ENCODE data around the gene ZBTB7C.

ZBTB7C gene

DNA sequence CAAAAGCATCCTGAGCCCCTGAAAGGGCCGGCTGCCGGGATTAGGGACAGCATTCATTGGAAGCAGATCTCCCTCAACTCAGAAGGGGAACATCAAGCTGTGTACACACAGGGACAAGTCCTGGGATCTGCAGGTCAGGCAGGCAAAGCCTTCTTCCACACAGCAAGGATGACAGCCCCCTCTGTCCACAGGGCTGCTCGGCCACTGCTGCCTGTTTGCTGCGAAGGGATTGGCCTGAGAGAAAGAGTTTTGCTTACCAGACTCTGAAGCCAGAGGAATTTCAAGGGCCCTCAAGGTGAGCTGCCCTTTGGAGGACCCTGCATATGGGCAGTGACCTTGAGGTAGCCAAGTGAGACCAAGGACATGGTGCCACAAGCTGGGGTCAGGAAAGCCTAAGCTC lies 11.1 kb downstream of the ZBTB7C start:
- H3K4me1 ChIP-seq (ENCODE audit: insufficient read depth, low read length): no peaks in the 10 kb centered on the region
- no peak overlapping the region for H3K27ac ChIP-seq (ENCODE audit: low read length)
- H3K27me3 ChIP-seq (ENCODE audit: insufficient read depth, low read length): peaks cover 13% of the 10 kb centered on the region; the same call in 1 of the 2 replicates
- H3K36me3 ChIP-seq (ENCODE audit: insufficient read depth, low read depth, low read length): no peaks in the 10 kb centered on the region
- H3K4me3 ChIP-seq (ENCODE audit: low read length): no peak overlapping the region
- no peak overlapping the region for H3K9ac ChIP-seq (ENCODE audit: low read depth, low read length)
- no peaks in the 10 kb centered on the region for H3K9me3 ChIP-seq (ENCODE audit: insufficient read depth, low read depth, low read length)

DNA sequence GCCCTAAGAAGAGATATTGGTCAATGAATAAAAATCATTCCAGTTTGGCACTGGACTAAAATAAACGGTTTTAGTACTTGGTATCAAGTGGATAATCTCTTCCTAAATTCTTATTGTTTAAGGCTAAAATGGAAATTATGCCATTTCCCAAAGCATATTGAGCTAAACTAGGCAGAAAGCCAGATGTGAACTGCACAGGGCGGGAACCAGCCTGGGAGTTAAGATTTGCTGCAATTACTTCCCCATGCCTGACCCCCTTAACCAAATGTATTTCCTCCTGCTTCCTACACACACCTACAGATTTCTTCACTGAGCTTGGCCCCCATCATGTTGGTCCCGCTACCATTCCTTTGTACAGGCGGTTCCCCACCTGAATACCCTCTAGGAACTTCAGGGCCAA lies 12.2 kb downstream of the ZBTB7C start:
- Histone ChIP-seq H3K9ac (ENCODE audit: low read depth, low read length) (no peak overlapping the region), H3K27ac (ENCODE audit: low read length) (no peak overlapping the region), H3K27me3 (ENCODE audit: insufficient read depth, low read length) (peaks cover 14% of the 10 kb centered on the region; the same call in 1 of the 2 replicates), H3K36me3 (ENCODE audit: insufficient read depth, low read depth, low read length) (no peaks in the 10 kb centered on the region), H3K4me3 (ENCODE audit: low read length) (no peak overlapping the region), H3K9me3 (ENCODE audit: insufficient read depth, low read depth, low read length) (no peaks in the 10 kb centered on the region), H3K4me1 (ENCODE audit: insufficient read depth, low read length) (no peaks in the 10 kb centered on the region)

DNA sequence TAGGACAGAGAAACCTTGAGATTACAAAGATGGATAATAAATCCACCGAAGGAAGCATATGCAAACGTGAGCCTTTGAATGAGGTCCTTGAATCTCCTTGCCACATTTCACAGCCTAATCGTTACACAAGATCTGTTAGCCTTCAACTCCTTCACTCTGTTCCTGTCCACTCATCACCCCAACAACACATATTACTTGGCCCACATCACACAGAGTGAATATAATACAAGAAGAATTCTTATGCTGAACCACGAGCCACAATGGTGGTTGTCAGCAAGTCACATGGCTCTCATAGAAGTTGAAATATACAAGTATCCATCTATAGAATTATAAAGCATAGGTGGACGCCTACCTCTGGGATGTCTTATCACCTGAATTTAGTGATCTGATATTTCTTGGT lies 12.6 kb downstream of the ZBTB7C start:
- H3K9ac ChIP-seq (ENCODE audit: low read depth, low read length): no peak overlapping the region
- H3K36me3 ChIP-seq (ENCODE audit: insufficient read depth, low read depth, low read length): no peaks in the 10 kb centered on the region
- H3K27me3 ChIP-seq (ENCODE audit: insufficient read depth, low read length): peaks cover 9% of the 10 kb centered on the region; the same call in 1 of the 2 replicates
- H3K9me3 ChIP-seq (ENCODE audit: insufficient read depth, low read depth, low read length): no peaks in the 10 kb centered on the region
- H3K27ac ChIP-seq (ENCODE audit: low read length): no peak overlapping the region
- no peaks in the 10 kb centered on the region for H3K4me1 ChIP-seq (ENCODE audit: insufficient read depth, low read length)
- no peak overlapping the region for H3K4me3 ChIP-seq (ENCODE audit: low read length)

DNA sequence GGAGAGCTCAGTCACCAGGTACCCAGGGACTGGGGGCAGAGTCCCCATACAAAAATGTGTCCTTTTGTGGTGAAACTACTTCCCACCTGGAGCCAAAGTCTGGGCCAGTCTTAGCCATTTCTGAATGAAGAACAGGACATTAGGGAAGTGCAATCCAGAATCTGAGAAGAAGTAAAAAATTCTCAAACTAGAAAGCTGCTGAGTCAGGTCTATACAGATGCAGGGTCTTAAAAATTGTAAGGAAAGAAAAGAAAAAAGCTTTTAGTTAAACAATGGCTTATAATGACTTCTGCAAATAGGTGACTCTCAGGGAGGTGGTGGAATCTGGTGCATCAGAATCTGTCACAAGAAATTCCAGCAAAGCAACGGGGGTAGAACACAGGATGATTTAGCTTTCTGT lies 13.5 kb downstream of the ZBTB7C start:
- Histone ChIP-seq H3K27ac (ENCODE audit: low read length) (no peak overlapping the region), H3K4me1 (ENCODE audit: insufficient read depth, low read length) (no peaks in the 10 kb centered on the region), H3K9ac (ENCODE audit: low read depth, low read length) (no peak overlapping the region), H3K36me3 (ENCODE audit: insufficient read depth, low read depth, low read length) (no peaks in the 10 kb centered on the region), H3K4me3 (ENCODE audit: low read length) (no peak overlapping the region), H3K27me3 (ENCODE audit: insufficient read depth, low read length) (peaks cover 9% of the 10 kb centered on the region; the same call in 1 of the 2 replicates), H3K9me3 (ENCODE audit: insufficient read depth, low read depth, low read length) (no peaks in the 10 kb centered on the region)

DNA sequence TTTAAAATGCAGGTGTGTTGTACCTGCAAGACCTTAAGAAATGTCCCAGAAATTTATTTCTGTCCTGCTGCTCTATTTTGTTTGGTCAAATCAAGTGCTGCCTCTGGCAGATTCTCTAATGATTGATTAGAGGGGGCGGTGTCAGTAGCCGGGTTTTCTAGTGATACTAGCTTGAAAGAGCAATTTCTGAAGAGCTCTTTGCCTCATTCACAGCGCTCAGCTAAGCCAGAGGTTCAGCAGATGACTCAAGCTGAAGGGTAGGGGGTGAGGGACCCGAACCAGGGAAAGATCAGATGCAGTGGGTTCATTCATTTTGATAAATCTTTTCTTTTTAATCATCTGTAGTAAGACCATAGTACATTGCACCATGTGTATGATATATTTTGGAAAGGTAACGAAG lies 15.0 kb downstream of the ZBTB7C start:
- Histone ChIP-seq H3K27ac (ENCODE audit: low read length) (no peak overlapping the region), H3K4me1 (ENCODE audit: insufficient read depth, low read length) (no peaks in the 10 kb centered on the region), H3K9me3 (ENCODE audit: insufficient read depth, low read depth, low read length) (no peaks in the 10 kb centered on the region), H3K36me3 (ENCODE audit: insufficient read depth, low read depth, low read length) (no peaks in the 10 kb centered on the region), H3K27me3 (ENCODE audit: insufficient read depth, low read length) (peaks cover 9% of the 10 kb centered on the region; the same call in 1 of the 2 replicates), H3K9ac (ENCODE audit: low read depth, low read length) (no peak overlapping the region), H3K4me3 (ENCODE audit: low read length) (no peak overlapping the region)

DNA sequence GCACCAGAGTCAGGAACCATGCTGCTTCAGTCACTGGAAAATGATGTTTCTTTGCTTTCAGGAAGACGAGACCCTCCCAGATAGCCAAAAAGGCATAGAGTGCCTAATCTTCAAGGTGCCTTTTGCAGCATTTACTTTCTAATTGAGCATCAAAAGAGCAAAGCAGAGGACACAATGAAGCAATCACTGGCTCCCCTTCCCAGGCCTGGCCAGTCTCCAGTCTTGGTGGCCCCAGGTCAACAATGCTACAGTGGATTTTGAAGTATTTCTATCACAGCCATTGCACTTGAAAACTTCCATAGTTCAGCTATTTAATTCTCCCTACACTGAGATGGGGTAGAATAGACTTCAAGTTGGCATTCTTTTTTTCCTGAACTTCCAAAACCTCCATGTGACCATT lies 15.4 kb downstream of the ZBTB7C start:
- peaks cover 9% of the 10 kb centered on the region; the same call in 1 of the 2 replicates for H3K27me3 ChIP-seq (ENCODE audit: insufficient read depth, low read length)
- no peaks in the 10 kb centered on the region for H3K9me3 ChIP-seq (ENCODE audit: insufficient read depth, low read depth, low read length)
- no peaks in the 10 kb centered on the region for H3K36me3 ChIP-seq (ENCODE audit: insufficient read depth, low read depth, low read length)
- no peak overlapping the region for H3K27ac ChIP-seq (ENCODE audit: low read length)
- no peak overlapping the region for H3K9ac ChIP-seq (ENCODE audit: low read depth, low read length)
- H3K4me1 ChIP-seq (ENCODE audit: insufficient read depth, low read length): no peaks in the 10 kb centered on the region
- H3K4me3 ChIP-seq (ENCODE audit: low read length): no peak overlapping the region

DNA sequence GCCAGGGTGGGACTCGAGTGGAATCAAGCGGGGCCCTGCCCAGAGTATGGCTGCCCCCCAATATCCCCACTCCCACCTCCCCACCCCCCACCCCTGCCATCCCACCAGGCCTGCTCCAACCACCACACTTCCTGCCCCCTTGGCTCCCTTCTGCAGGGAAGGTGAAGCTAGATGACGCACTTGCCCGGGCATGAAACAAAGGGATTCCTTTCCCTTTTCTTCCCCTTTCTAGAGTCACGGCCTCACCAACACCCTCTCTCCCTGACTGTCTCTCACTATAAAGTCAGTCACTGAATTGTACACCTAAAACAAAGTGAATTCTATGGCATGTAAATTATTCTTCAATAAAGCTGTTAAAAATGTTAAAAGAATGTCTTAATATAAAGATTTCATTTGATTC lies 16.0 kb downstream of the ZBTB7C start:
- H3K4me3 ChIP-seq (ENCODE audit: low read length): no peak overlapping the region
- H3K36me3 ChIP-seq (ENCODE audit: insufficient read depth, low read depth, low read length): no peaks in the 10 kb centered on the region
- H3K9me3 ChIP-seq (ENCODE audit: insufficient read depth, low read depth, low read length): no peaks in the 10 kb centered on the region
- no peak overlapping the region for H3K27ac ChIP-seq (ENCODE audit: low read length)
- H3K4me1 ChIP-seq (ENCODE audit: insufficient read depth, low read length): no peaks in the 10 kb centered on the region
- peaks cover 9% of the 10 kb centered on the region; the same call in 1 of the 2 replicates for H3K27me3 ChIP-seq (ENCODE audit: insufficient read depth, low read length)
- H3K9ac ChIP-seq (ENCODE audit: low read depth, low read length): no peak overlapping the region

DNA sequence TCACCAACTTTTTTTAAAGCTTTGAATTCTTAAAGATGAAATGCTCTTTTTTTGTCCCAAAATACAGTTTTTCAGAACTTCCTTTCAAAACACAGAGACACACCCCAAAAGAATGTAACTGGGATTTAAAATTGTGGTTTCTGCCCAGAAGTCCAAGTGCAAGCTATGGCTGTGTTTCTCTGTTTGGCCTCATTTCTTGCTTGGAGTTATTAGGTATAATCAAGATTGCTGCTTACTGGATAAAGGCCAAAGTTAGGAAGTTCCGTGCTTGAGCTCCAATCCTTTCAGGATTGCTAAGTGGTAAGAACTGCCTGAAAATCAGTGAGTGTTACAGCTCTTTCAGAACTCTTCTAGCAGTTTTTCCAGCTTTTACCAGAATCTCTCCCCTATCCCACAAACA lies 16.9 kb downstream of the ZBTB7C start:
- 0 out of 2 replicates have a peak, but pooled peaks cover 3% of the 10 kb centered on the region for H3K27me3 ChIP-seq (ENCODE audit: insufficient read depth, low read length)
- H3K36me3 ChIP-seq (ENCODE audit: insufficient read depth, low read depth, low read length): no peaks in the 10 kb centered on the region
- H3K4me3 ChIP-seq (ENCODE audit: low read length): no peak overlapping the region
- H3K27ac ChIP-seq (ENCODE audit: low read length): no peak overlapping the region
- no peaks in the 10 kb centered on the region for H3K9me3 ChIP-seq (ENCODE audit: insufficient read depth, low read depth, low read length)
- no peak overlapping the region for H3K9ac ChIP-seq (ENCODE audit: low read depth, low read length)
- no peaks in the 10 kb centered on the region for H3K4me1 ChIP-seq (ENCODE audit: insufficient read depth, low read length)

DNA sequence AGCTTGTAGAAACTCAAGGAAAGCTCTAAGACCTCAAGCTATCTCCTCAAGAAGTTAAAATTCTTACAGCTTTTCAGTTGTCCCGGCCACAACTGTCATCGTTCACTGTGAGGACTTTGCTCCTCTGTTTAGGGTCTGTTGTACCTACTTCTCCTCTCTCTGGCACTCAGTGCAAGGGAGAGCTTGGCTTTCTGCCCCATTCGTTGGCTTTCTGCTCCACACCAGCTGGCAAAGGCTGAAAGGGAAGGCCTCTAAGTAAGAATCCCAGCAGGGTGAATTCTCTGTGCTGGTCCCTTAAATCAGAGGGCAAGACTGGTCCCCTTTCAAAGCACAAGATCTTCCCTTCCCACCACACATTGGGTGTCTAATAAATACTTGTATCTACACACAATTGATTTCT lies 17.3 kb downstream of the ZBTB7C start:
- H3K36me3 ChIP-seq (ENCODE audit: insufficient read depth, low read depth, low read length): no peaks in the 10 kb centered on the region
- H3K4me3 ChIP-seq (ENCODE audit: low read length): no peak overlapping the region
- H3K9me3 ChIP-seq (ENCODE audit: insufficient read depth, low read depth, low read length): no peaks in the 10 kb centered on the region
- H3K4me1 ChIP-seq (ENCODE audit: insufficient read depth, low read length): no peaks in the 10 kb centered on the region
- H3K27me3 ChIP-seq (ENCODE audit: insufficient read depth, low read length): 0 out of 2 replicates have a peak, but pooled peaks cover 3% of the 10 kb centered on the region
- no peak overlapping the region for H3K9ac ChIP-seq (ENCODE audit: low read depth, low read length)
- no peak overlapping the region for H3K27ac ChIP-seq (ENCODE audit: low read length)

DNA sequence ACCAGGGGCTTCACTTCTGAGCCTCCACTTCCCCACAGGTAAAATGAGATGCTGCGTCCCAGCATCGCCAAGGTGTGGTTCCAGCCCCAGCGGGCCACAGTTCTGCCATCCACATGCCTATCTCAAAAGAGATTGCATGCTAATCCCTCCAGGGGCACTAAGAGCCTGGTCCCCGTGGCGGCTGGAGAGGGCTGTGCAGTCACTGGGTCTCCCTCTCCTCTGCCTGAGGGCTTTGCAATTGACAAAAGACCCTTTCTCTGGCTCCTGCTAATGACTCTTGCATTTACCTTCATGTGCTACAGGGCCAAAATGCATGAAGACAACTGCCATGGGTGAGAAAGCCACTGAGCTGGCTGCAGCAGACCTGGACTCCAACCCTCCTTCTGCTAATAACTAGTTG lies 18.5 kb downstream of the ZBTB7C start:
- 0 out of 2 replicates have a peak, but pooled peaks cover 3% of the 10 kb centered on the region for H3K27me3 ChIP-seq (ENCODE audit: insufficient read depth, low read length)
- no peak overlapping the region for H3K27ac ChIP-seq (ENCODE audit: low read length)
- no peaks in the 10 kb centered on the region for H3K4me1 ChIP-seq (ENCODE audit: insufficient read depth, low read length)
- H3K4me3 ChIP-seq (ENCODE audit: low read length): no peak overlapping the region
- H3K9ac ChIP-seq (ENCODE audit: low read depth, low read length): no peak overlapping the region
- H3K9me3 ChIP-seq (ENCODE audit: insufficient read depth, low read depth, low read length): no peaks in the 10 kb centered on the region
- H3K36me3 ChIP-seq (ENCODE audit: insufficient read depth, low read depth, low read length): no peaks in the 10 kb centered on the region

DNA sequence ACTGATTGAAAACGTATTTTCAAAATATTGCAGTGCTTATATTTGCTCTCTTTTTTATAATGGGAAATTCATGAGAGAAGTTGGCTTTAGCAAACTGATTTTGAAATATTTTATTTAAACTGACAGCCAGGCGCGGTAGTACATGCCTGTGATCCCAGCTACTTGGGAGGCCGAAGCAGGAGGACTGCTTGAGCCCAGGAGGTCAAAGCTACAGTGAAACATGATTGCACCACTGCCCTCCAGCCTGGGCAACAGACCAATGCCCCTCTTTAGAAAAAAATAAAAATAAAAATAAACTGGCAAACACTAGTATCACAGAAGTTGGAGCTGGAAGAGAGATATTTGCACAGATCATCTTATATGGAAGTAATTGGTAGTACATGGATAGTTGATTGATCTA lies 20.7 kb downstream of the ZBTB7C start:
- no peak overlapping the region for H3K27ac ChIP-seq (ENCODE audit: low read length)
- no peaks in the 10 kb centered on the region for H3K36me3 ChIP-seq (ENCODE audit: insufficient read depth, low read depth, low read length)
- H3K4me1 ChIP-seq (ENCODE audit: insufficient read depth, low read length): no peaks in the 10 kb centered on the region
- no peaks in the 10 kb centered on the region for H3K9me3 ChIP-seq (ENCODE audit: insufficient read depth, low read depth, low read length)
- no peak overlapping the region for H3K4me3 ChIP-seq (ENCODE audit: low read length)
- no peak overlapping the region for H3K9ac ChIP-seq (ENCODE audit: low read depth, low read length)
- 0 out of 2 replicates have a peak, but pooled peaks cover 3% of the 10 kb centered on the region for H3K27me3 ChIP-seq (ENCODE audit: insufficient read depth, low read length)

DNA sequence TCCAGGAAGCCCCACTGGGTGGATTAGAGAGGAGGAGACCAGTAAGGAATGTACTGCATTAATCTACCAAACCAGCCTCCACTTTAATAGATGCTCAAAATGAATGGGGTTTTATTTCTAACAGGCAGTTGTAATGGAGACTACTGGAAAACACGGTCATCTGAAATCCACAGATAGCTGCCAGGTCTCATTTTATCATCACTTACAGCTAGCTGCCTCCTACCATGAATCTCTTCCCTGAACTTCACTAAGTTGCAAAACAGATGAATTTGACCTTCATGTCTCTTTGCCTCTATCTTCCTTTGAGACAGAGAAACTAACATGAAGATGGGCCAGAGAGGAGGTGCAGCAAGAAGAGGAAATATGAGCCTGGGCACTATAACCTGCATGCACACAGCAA lies 21.9 kb downstream of the ZBTB7C start:
- Histone ChIP-seq H3K36me3 (ENCODE audit: insufficient read depth, low read depth, low read length) (no peaks in the 10 kb centered on the region), H3K27ac (ENCODE audit: low read length) (no peak overlapping the region), H3K9me3 (ENCODE audit: insufficient read depth, low read depth, low read length) (no peaks in the 10 kb centered on the region), H3K4me1 (ENCODE audit: insufficient read depth, low read length) (no peaks in the 10 kb centered on the region), H3K4me3 (ENCODE audit: low read length) (no peak overlapping the region), H3K9ac (ENCODE audit: low read depth, low read length) (no peak overlapping the region), H3K27me3 (ENCODE audit: insufficient read depth, low read length) (no peaks in the 10 kb centered on the region)

DNA sequence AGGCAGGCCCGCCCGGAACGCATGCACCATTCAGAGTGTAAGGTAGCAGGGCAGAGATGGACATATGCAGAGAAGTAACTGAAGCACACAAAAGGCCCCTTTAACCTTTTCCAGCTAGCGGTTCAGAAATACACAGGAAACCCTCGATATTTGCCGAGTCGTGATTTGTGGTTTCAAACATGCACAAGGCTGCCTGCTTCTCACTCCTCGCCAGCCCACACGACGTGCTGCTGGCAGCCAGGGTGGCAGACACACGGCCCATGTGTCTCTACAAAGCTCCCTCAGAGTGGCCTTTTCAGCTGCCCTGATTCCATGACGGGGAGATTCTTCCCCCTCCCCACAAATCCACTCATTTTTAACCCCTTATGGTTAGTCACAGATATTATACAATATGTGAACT lies 23.6 kb downstream of the ZBTB7C start:
- no peak overlapping the region for H3K27ac ChIP-seq (ENCODE audit: low read length)
- H3K4me3 ChIP-seq (ENCODE audit: low read length): no peak overlapping the region
- no peak overlapping the region for H3K9ac ChIP-seq (ENCODE audit: low read depth, low read length)
- H3K4me1 ChIP-seq (ENCODE audit: insufficient read depth, low read length): no peaks in the 10 kb centered on the region
- no peaks in the 10 kb centered on the region for H3K27me3 ChIP-seq (ENCODE audit: insufficient read depth, low read length)
- H3K36me3 ChIP-seq (ENCODE audit: insufficient read depth, low read depth, low read length): no peaks in the 10 kb centered on the region
- H3K9me3 ChIP-seq (ENCODE audit: insufficient read depth, low read depth, low read length): no peaks in the 10 kb centered on the region
